Measurements from ENCODE around the gene ASPG. TPM values are rescaled to one million over a fixed set of nuclear protein-coding genes. Genes with fewer than 3 reads are reported as not detected.

The ASPG gene
- total and polyA plus RNA-seq, 3 donors from 2014 or later: 2.7 to 3.7 (median 3.3) TPM

DNA sequence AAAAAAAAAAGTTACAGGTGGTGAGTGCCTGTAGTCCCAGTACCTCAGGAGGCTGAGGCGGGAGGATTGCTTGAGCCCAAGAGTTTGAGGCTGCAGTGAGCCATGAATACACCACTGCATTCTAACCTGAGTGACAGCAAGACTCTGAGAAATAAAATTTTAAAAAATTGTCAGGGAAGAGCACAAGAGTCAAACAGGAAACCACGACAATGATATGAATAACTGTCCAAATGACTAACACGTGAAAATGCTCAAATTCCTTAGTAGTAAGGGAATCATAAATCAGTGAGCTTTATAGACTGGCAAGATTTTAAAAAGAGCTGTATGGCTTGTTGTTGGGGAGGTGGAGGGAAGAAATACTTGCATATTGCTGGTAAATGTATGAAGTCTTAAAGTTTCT lies 12.9 kb upstream of the ASPG start:
- H3K27ac ChIP-seq: no peak overlapping the region
- no peaks in the 10 kb centered on the region for H3K36me3 ChIP-seq (ENCODE audit: low read depth, missing control alignments)
- H3K4me3 ChIP-seq: no peak overlapping the region
- TF ChIP-seq CTCF (IDR thresholded peaks at IDR 0.05) (no peak), POLR2A (IDR thresholded peaks at IDR 0.05) (no peak)
- no peaks in the 10 kb centered on the region for H3K4me1 ChIP-seq
- H3K9me3 ChIP-seq: no peaks in the 10 kb centered on the region
- intact Hi-C loops (cut with DNase I; ENCODE audit: low total_unique reads): no loop called here
- WGBS, 2 donors: 73 to 76% methylated on average over 3 of the region's 3 CpGs
- no peaks in the 10 kb centered on the region for H3K27me3 ChIP-seq
- no peak for DNase-seq

DNA sequence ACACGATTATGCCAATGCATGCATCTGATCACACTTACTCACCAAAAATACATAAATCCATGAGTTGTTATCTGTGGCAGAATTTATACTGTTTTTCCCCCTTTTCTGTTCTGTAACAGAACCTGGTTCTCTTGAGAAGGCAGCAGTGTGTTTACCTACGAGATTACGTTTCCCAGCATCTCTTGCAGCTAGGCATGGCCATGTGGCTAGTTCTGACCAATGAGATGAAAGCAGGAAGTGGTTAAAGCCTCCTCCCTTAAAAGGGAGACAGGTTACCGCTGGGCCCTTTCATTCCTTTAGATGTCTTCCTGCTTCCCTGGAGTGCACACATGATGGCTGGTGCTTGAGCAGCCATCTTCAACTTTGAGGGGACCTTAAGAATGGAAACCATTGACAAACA lies 11.7 kb upstream of the ASPG start:
- no peaks in the 10 kb centered on the region for H3K4me1 ChIP-seq
- H3K36me3 ChIP-seq (ENCODE audit: low read depth, missing control alignments): no peaks in the 10 kb centered on the region
- no peak overlapping the region for H3K27ac ChIP-seq
- no peak for DNase-seq
- TF ChIP-seq CTCF (IDR thresholded peaks at IDR 0.05): no peak
- no peak for TF ChIP-seq POLR2A (IDR thresholded peaks at IDR 0.05)
- intact Hi-C loops (cut with DNase I; ENCODE audit: low total_unique reads): no loop called here
- no peaks in the 10 kb centered on the region for H3K27me3 ChIP-seq
- H3K9me3 ChIP-seq: no peaks in the 10 kb centered on the region
- H3K4me3 ChIP-seq: no peak overlapping the region
- 63 to 70% methylated on average over 4 of the region's 4 CpGs for WGBS, 2 donors

GRCh38 chr14:104075530-104076151 lies 9.9 kb upstream of the ASPG start:
- no peaks in the 10 kb centered on the region for H3K4me1 ChIP-seq
- no peaks in the 10 kb centered on the region for H3K9me3 ChIP-seq
- intact Hi-C loops (cut with DNase I; ENCODE audit: low total_unique reads): no loop called here
- no peak overlapping the region for H3K27ac ChIP-seq
- 41 to 57% methylated on average over 6 of the region's 6 CpGs for WGBS, 2 donors
- TF ChIP-seq POLR2A (IDR thresholded peaks at IDR 0.05): no peak
- peak in 1 of 3 experiments; percentile 4 for TF ChIP-seq CTCF (IDR thresholded peaks at IDR 0.05)
- H3K4me3 ChIP-seq: no peak overlapping the region
- DNase-seq: no peak
- no peaks in the 10 kb centered on the region for H3K36me3 ChIP-seq (ENCODE audit: low read depth, missing control alignments)
- H3K27me3 ChIP-seq: no peaks in the 10 kb centered on the region

DNA sequence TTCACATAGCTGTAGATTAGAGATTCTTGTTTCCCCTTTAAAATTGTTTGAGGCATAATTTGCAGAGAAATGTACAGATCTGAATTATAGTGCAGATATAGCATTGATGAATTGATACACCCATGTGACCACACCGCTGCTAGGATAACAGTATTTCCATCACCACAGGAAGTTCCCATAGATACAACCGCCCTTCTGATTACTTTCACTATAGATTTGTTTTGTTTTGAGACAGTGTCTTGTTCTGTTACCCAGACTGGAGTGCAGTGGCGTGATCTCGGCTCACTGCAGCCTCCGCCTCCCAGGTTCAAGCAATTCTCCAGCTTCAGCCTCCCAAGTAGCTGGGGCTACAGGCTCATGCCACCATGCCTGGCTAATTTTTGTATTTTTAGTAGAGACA lies 8.8 kb upstream of the ASPG start:
- Histone ChIP-seq H3K27ac (no peak overlapping the region), H3K27me3 (no peaks in the 10 kb centered on the region), H3K9me3 (no peaks in the 10 kb centered on the region), H3K36me3 (ENCODE audit: low read depth, missing control alignments) (no peaks in the 10 kb centered on the region), H3K4me1 (no peaks in the 10 kb centered on the region), H3K4me3 (no peak overlapping the region)
- intact Hi-C loops (cut with DNase I; ENCODE audit: low total_unique reads): no loop called here
- no peak for DNase-seq
- 81 to 82% methylated on average over 5 of the region's 5 CpGs for WGBS, 2 donors
- no peak for TF ChIP-seq CTCF (IDR thresholded peaks at IDR 0.05)
- TF ChIP-seq POLR2A (IDR thresholded peaks at IDR 0.05): no peak

DNA sequence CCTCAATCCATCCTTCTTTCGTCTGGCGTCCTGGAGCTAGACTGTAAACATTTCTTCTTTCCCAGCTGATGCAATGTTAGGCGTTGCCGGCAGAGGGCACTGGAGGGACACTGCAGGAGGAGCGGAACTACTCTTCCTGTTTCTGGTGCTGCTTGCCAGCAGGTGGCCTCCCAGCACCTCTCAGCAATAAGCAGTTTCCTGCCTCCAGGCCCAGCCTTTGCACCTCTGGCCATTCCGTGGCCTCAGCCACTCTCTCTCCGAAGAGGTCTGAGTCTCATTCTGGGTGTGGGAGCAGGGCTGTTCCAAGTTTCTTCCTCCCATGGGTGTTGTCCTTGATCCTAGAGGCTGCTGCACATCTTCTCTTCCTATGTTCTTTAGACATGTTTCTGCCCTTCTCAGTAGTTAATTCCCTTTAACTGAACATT lies 7.5 kb upstream of the ASPG start:
- H3K4me1 ChIP-seq: no peaks in the 10 kb centered on the region
- H3K36me3 ChIP-seq (ENCODE audit: low read depth, missing control alignments): no peaks in the 10 kb centered on the region
- intact Hi-C loops (cut with DNase I; ENCODE audit: low total_unique reads): no loop called here
- TF ChIP-seq POLR2A (IDR thresholded peaks at IDR 0.05) (no peak), CTCF (IDR thresholded peaks at IDR 0.05) (peak; percentile 92 to 99 (median 97))
- H3K27me3 ChIP-seq: no peaks in the 10 kb centered on the region
- no peak overlapping the region for H3K27ac ChIP-seq
- no peak overlapping the region for H3K4me3 ChIP-seq
- no peaks in the 10 kb centered on the region for H3K9me3 ChIP-seq
- peak; percentile 91 for DNase-seq
- WGBS, 2 donors: 14 to 17% methylated on average over 7 of the region's 7 CpGs

All from testis (tissue), 3 donors.